Small intestine (tissue), 7 donors: Measurements from ENCODE around the gene NDUFAF4. TPM values are rescaled to one million over a fixed set of nuclear protein-coding genes. Genes with fewer than 3 reads are reported as not detected.

ENCODE experiments used
- DNase-seq, 2 donors: peaks; one replicate each; pipeline versions ENCODE4 v3.0.0 to v3.0.0-alpha.2; 2013
- FAIRE-seq: peaks from 2 replicates; lab custom pipeline; 2012; peaks lifted over from hg19 to GRCh38; lab: Jason Lieb, UNC
- H3K27ac ChIP-seq, 3 donors: one replicate each; pipeline ENCODE4 v1.5.1; 2013; ENCODE audit warnings: low read length in 2 of 3, mild to moderate bottlenecking in 2 of 3, control low read depth in 1 of 3, inconsistent platforms in 1 of 3, low read depth in 1 of 3, moderate library complexity in 1 of 3
- H3K27me3 ChIP-seq, 3 donors: one replicate each; pipeline ENCODE4 v1.6.1; 2013; ENCODE audit warnings: low read length in 3 of 3, inconsistent platforms in 1 of 3; ENCODE audit not compliant: control insufficient read depth in 3 of 3, insufficient read depth in 3 of 3
- H3K36me3 ChIP-seq, 3 donors: one replicate each; pipeline ENCODE4 v1.6.1; 2013; ENCODE audit warnings: low read length in 3 of 3, inconsistent platforms in 1 of 3, low read depth in 1 of 3, mild to moderate bottlenecking in 1 of 3, moderate library complexity in 1 of 3; ENCODE audit not compliant: control insufficient read depth in 3 of 3, insufficient read depth in 2 of 3
- H3K4me1 ChIP-seq, 3 donors: one replicate each; pipeline ENCODE4 v1.6.1; 2013; ENCODE audit warnings: low read length in 2 of 3, inconsistent platforms in 1 of 3, low read depth in 1 of 3, mild to moderate bottlenecking in 1 of 3, moderate library complexity in 1 of 3; ENCODE audit not compliant: control insufficient read depth in 3 of 3, insufficient read depth in 2 of 3
- H3K4me3 ChIP-seq, 3 donors: one replicate each; pipeline ENCODE4 v1.5.1; 2013; ENCODE audit warnings: low read length in 3 of 3, control low read depth in 1 of 3, inconsistent platforms in 1 of 3, low read depth in 1 of 3, mild to moderate bottlenecking in 1 of 3, moderate library complexity in 1 of 3
- H3K9me3 ChIP-seq, 2 donors: one replicate each; pipeline ENCODE4 v1.6.1; 2013; ENCODE audit warnings: low read depth in 1 of 2, low read length in 1 of 2; ENCODE audit not compliant: control insufficient read depth in 2 of 2, insufficient read depth in 1 of 2
- WGBS, 3 donors: extraction: QIAGEN DNeasy Blood & Tissue Kit; methylation state at CpG; one replicate each; pipeline ENCODE4 v1.1.7; 2013; 5-methylcytosine and 5-hydroxymethylcytosine counted together
- polyA plus RNA-seq, 4 donors: library from polyadenylated mRNA; stranded (reverse) in 3 of 4; unstranded in 1 of 4; fragments of 200-250 nt in 3 of 4; fragments of 120-200 nt in 1 of 4; gene quantifications; one replicate each; pipeline versions ENCODE4 v1.2.1 to v1.2.3, GENCODE V29; 2013
- donor health status: healthy with polysubstance abuse.
- donor health status: control.
- donor health status: control.
- donor health status: Bipolar disorder and iron deficiency.
- donor health status: healthy.

NDUFAF4 gene
- polyA plus RNA-seq, 4 donors: 23.5 to 46.2 (median 36.7) TPM

DNA sequence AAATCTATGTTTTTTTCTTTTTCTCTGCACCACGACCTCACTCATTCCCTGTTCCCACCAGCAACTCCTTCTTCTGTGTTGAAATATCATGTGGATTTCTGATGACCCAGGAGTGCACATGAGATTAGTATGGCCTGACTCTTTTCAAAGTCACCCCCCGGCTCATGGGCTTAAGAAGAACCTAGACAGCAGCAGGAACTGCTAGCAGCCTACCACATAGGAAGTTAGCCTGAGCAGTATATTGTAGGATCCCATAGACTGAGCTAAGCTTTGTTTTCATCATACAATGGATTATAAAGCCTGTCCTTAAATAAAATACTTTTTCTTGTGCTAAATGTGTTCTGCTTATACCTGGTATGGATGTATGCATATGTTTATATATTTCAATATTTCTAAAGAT is 33.5 kb upstream of the NDUFAF4 start:
- Histone ChIP-seq H3K27ac (no peak overlapping the region), H3K36me3 (no peaks in the 10 kb centered on the region), H3K9me3 (no peaks in the 10 kb centered on the region), H3K4me1 (peaks cover 0 to 2% (median 1%) of the 10 kb centered on the region in 3 donors), H3K4me3 (no peak overlapping the region), H3K27me3 (no peaks in the 10 kb centered on the region)
- no peak for FAIRE-seq
- no peak for DNase-seq
- WGBS, 3 donors: 75 to 87% (median 77%) methylated on average over 2 of the region's 2 CpGs

DNA sequence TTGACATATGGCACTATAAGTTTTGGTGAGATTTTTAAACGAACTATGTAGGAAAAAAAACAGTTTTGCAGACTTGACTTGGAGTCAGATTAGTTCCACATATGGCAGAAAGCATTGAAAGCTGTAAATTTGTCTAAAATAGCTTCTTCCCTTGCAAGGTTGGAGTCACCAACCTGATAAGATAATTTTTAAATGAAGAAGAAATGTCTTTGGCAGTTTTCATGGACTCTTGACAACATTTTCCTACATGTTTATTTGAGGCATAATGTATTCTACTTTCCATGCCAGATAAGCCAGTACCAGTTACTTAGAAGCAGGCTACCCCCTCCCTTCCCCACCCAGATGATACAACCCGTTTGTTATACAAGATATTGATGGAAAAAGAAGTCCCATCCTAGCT is 32.0 kb upstream of the NDUFAF4 start:
- no peaks in the 10 kb centered on the region for H3K36me3 ChIP-seq
- 51 to 65% (median 55%) methylated on average over 2 of the region's 2 CpGs for WGBS, 3 donors
- DNase-seq (no peak), FAIRE-seq (no peak)
- no peaks in the 10 kb centered on the region for H3K9me3 ChIP-seq
- no peaks in the 10 kb centered on the region for H3K27me3 ChIP-seq
- no peak overlapping the region for H3K27ac ChIP-seq
- H3K4me1 ChIP-seq: peaks cover 0 to 5% (median 2%) of the 10 kb centered on the region in 3 donors
- H3K4me3 ChIP-seq: no peak overlapping the region

GRCh38 chr6:96927660-96928059 is 30.0 kb upstream of the NDUFAF4 start:
- H3K4me1 ChIP-seq: peaks cover 0 to 5% (median 2%) of the 10 kb centered on the region in 3 donors
- no peak for DNase-seq
- no peak overlapping the region for H3K4me3 ChIP-seq
- H3K36me3 ChIP-seq: no peaks in the 10 kb centered on the region
- no peaks in the 10 kb centered on the region for H3K9me3 ChIP-seq
- WGBS, 3 donors: 88 to 91% (median 90%) methylated on average over 4 of the region's 4 CpGs
- H3K27ac ChIP-seq: no peak overlapping the region
- no peak for FAIRE-seq
- no peaks in the 10 kb centered on the region for H3K27me3 ChIP-seq

DNA sequence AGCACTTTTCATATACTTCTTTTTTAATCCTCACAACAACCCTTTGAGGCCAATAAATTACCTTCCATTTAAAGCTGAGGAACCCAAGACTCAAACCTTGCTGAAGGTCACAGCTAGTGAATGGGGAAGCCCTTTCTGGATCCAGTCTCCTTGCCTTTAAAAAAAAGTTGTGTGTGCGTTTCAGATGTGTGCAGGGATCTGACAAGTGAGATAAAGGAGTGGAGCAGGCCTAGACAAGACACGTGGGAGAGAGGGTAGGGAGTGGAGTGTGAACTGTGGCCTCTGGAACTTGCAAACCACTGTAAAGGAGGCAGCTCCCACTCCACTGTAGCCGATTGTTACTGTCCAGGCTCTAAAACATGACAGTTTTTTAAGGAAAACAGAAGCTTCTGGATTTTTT is 28.7 kb upstream of the NDUFAF4 start:
- no peak overlapping the region for H3K27ac ChIP-seq
- H3K27me3 ChIP-seq: no peaks in the 10 kb centered on the region
- WGBS, 3 donors: 19 to 48% (median 29%) methylated on average over 3 of the region's 3 CpGs
- H3K9me3 ChIP-seq: no peaks in the 10 kb centered on the region
- peaks cover 0 to 5% (median 2%) of the 10 kb centered on the region in 3 donors for H3K4me1 ChIP-seq
- peak; percentile 45 to 59 for DNase-seq
- no peak for FAIRE-seq
- no peaks in the 10 kb centered on the region for H3K36me3 ChIP-seq
- no peak overlapping the region for H3K4me3 ChIP-seq

- Histone ChIP-seq H3K27me3 (peaks cover 0 to under 1% (median 0%) of the 10 kb centered on the region in 3 donors), H3K4me3 (peak overlapping the region in 2 of 3 donors; percentile 67 to 84), H3K4me1 (peaks cover 0 to 5% (median 2%) of the 10 kb centered on the region in 3 donors), H3K27ac (peak overlapping the region in 2 of 3 donors; percentile 75 to 77), H3K9me3 (no peaks in the 10 kb centered on the region), H3K36me3 (no peaks in the 10 kb centered on the region)
- DNase-seq (no peak), FAIRE-seq (no peak)
- 17 to 41% (median 25%) methylated on average over 8 of the region's 8 CpGs for WGBS, 3 donors
These were observed 27.6 kb upstream of the NDUFAF4 start for GRCh38 chr6:96925290-96925687.

DNA sequence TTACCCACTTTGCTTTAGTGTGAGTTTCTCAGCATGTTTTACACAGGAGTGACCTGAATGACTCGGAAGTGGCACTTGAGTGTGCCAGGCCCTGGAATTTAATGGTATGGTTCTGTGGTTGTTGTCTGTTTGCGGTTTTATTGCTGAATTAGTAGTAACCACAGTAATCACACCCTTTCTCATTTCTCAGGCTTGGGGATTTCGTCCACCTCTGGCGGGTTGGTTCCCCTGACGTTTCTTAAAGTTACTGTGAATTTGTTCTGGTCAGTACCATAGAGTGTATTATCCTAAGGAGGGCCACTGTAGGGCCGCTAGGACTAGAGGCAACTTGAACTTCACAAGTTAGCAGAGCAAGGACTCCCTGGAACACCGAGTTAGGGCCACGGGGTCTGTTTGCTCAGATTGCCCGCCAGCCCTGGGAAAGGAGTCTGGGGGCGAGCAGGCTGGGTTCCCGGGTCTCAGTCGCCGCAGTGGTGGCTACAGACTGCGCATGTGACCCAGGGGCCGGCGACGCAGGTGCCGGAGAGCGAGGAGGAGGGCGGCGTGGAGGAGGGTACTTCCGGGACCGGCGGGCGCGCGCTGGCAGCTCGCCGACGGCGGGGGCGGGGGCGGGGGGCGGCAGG is 26.3 kb upstream of the NDUFAF4 start:
- Histone ChIP-seq H3K4me1 (peaks cover 0 to 5% (median 2%) of the 10 kb centered on the region in 3 donors), H3K36me3 (no peaks in the 10 kb centered on the region), H3K4me3 (peak overlapping the region; percentile 49 to 84 (median 67)), H3K27ac (peak overlapping the region; percentile 62 to 94 (median 80)), H3K9me3 (no peaks in the 10 kb centered on the region), H3K27me3 (peaks cover 0 to 6% (median 0%) of the 10 kb centered on the region in 3 donors)
- 2 to 5% (median 4%) methylated on average over 18 to 34 of the region's 34 CpGs for WGBS, 3 donors
- FAIRE-seq (no peak), DNase-seq (peak in 1 of 2 donors; percentile 33)

DNA sequence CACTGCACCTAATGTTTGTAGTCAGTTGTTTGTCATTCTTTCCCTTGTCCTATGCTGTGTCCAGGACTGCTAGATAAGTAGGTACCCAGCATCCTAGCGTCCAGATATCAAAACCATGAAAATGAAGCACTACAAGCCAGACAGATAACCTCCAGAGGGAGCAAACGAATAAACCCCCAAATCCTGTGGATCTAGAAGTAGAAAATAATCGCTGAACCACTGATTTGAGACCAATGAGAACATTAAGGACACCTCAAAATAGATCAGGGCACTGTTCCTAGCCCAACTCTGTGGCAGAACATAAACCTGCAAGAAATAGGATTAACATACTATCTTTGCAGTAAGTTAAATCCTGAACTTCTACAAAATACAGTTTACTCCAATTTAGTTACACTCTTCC is 25.7 kb upstream of the NDUFAF4 start:
- FAIRE-seq: no peak
- Histone ChIP-seq H3K27me3 (peaks cover 0 to 6% (median 0%) of the 10 kb centered on the region in 3 donors), H3K4me3 (no peak overlapping the region), H3K4me1 (peaks cover 0 to 5% (median 2%) of the 10 kb centered on the region in 3 donors), H3K36me3 (no peaks in the 10 kb centered on the region), H3K9me3 (no peaks in the 10 kb centered on the region), H3K27ac (peak overlapping the region; percentile 62 to 94 (median 80))
- DNase-seq: no peak
- WGBS, 3 donors: 74 to 85% (median 84%) methylated on average over 3 of the region's 3 CpGs

DNA sequence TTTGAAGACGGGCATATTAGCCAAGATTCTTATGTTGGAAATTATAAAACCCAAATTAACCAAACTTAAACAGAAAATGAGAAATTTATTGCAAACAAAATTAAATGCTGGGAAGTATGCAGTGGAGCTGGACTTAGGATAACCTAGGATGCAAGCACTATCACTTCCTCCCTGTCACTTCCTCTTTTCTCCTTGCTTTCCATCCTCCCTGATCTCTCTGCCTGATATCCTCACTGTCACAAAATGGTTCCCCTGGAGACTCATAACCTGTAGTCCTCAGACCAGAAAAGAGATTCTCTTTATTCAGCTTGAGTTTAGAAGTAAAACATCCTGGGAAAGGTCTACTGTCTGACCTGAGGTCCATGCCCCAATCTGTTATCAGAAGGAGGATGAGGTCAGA is 19.4 kb upstream of the NDUFAF4 start:
- Histone ChIP-seq H3K9me3 (no peaks in the 10 kb centered on the region), H3K27me3 (peaks cover 0 to 15% (median 3%) of the 10 kb centered on the region in 3 donors), H3K27ac (no peak overlapping the region), H3K36me3 (no peaks in the 10 kb centered on the region), H3K4me3 (no peak overlapping the region), H3K4me1 (no peaks in the 10 kb centered on the region)
- DNase-seq (no peak), FAIRE-seq (no peak)
- WGBS, 3 donors: 85 to 86% (median 86%) methylated on average over 1 of the region's 1 CpG
